DMS114 treated with DMSO at 0.1 percent for 48 hours (cell line): Measurements from ENCODE around the gene MYO1D.
"Not testable (repeated sequence)": the region's sequence is repeated elsewhere in the genome, so short reads cannot be mapped to it uniquely, and the experiment has no call there.

Experiments
- DNase-seq: peaks from one replicate; lab custom pipeline; 2025; ENCODE audit not compliant: unreplicated experiment; lab: John Stamatoyannopoulos, UW

Gene MYO1D

GRCh38 chr17:32693194-32693897 lies 183.6 kb downstream of the MYO1D start:
- no peak for DNase-seq

DNA sequence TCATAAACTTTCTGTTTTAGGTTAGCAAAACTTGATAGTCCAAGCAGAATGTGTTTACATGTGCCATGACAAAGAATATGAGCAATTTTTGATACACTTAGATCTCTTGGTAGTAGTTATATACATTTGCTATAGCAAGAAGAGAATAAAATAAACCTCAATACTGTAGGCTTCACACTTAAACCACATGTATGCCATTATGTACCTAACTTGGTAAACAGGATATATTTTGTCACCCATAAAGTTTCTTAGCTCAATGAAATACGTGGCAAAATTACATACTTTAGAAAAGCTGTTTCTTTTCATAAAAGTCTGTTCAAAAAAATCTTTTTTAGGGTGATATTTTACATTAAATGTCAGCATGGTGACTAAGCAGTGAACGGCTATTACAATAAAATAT lies 184.7 kb downstream of the MYO1D start:
- no peak for DNase-seq

- DNase-seq, result no peak
Measured at GRCh38 chr17:32689348-32689747, 187.6 kb downstream of the MYO1D start.

DNA sequence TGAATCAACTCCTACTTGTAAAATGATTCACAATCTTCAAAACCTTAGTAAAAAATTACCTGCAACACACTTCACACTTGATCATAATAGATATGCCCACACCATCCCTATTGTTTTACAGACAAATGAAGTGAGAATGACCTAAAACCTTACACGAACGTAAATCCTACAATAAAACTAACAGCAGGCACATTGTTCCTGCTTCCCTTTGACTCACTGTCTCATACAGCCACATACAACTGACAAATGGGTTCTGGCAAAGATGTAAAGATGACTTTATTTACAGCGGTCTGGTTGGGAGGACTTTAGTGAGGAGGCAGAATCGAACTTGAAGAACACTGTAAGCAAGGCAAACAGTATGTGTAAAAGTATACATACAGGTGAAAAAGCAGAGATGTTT lies 188.7 kb downstream of the MYO1D start:
- no peak for DNase-seq

DNA sequence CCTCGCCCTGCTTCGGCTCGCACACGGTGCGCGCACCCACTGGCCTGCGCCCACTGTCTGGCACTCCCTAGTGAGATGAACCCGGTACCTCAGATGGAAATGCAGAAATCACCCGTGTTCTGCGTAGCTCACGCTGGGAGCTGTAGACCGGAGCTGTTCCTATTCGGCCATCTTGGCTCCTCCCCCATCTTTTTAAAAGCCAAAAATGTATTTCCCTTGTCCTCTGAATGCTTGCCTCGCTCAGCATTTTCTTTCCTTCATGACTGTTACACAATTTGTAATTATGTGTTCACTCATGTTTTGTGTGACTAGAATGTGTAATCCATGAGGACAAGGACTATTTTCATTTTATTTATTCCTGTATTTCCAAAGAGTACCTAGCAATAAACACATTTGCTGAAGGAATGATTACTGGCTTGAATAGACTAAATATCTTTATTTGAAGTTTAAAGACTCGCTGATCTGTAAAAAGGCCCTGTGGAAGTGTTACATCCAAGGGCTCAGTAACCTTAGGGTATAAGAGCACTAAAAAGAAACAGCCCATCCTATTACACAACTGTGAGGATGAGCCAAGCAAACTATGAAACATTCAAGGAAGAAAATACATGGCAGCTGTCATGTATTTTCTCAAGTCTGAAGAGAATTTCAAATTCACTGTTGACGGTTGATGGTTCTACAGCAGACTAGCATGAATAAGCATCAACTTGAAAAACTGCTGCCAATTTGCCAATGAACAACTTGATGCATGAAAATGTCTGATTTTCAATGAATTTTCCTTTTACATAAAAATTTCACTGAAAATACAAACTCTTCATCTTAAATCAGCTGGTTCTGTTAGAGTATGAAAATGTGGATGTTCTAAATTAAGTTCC lies 192.6 kb downstream of the MYO1D start:
- no peak for DNase-seq

DNA sequence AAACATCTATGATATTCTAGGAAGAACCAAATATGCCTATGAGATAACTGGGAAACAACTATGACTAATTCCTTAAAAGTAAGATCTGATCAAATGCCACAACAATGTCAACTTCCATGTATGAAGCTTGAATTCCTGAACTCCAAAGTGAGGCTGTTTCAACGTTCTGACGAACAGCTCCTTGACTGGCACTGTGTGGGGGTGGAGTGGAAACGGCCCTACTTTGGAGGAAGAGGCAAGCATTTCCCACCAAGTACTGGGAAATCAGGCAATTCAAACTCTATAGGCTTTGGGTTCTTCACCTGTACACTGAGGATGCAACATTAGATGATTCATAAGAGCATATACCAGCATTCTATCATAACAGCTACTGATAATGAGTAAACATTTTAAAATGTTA lies 203.0 kb downstream of the MYO1D start:
- no peak for DNase-seq

GRCh38 chr17:32672711-32673110 lies 204.2 kb downstream of the MYO1D start:
- DNase-seq, result no peak

GRCh38 chr17:32671896-32672295 lies 205.0 kb downstream of the MYO1D start:
- no peak for DNase-seq

DNA sequence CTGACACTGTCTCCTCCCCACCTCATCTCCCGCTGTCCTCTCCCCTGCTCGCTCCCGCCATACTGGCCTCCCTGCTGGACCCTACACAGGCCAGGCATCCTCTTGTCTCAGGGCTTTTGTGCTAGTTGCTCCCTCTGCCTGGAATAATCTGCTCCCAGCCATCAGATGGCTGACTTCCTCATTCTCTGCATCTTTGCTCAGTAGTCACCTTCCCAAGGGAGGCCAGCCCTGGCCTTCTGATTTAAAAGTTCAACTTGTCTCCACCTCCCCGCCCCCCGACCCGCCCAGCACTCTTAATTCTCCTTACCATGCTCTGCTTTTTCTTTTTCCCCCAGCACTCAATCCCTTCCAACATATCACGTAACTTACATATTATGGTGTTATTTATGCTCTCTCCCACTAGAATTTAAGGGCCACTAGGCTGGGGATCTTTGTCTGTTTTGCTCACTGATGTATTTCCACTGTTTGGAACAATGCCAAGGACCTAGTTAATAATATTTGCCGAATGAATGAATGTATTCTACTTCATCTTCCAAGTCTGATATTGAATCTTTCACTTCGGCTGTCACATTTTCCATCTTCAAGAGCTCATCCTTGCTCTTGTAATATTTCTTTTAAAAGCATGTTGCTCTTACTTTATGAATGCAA lies 211.9 kb downstream of the MYO1D start:
- DNase-seq, result no peak

DNA sequence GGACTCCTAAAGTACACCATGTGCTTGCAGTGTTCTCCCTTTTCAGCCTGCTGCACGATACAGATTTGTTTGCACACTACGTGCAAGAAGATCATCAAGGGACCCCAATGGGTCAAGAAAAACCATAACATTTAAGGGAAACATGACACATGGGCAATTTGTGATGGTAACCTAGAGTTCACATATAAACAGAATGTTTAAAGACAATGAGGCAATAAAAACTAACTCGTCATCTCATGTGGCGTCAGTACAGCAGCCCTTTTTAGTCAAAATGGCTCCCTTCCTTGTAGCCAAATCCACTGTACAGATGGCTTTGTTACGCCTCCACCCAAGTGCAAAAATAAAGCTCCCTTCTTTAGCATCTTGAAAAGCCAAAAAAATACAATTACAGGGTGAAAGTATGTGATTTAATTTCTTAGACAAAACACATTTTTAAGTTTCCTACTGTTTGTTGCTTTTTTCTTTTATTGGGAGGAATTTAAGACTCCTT lies 216.4 kb downstream of the MYO1D start:
- DNase-seq, result no peak

DNA sequence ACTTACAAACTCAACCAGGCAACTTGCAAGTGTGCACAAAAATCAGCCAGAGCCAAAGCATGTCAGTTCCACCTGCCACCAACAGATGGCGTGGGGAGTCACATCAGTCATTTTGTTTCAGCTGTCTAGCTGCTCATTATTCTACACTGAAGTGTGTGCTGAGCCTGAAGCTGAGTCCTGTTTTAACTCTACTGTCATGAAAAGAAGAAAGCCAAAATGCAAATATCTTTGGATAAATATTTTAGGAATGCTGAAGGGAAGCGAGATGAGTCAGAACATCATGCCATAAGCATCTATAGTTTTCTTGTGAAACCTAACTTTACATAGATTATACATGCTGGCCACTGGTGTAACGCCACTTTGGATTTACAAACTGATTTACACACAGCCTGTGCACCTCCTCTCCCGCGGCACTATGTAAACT lies 217.5 kb downstream of the MYO1D start:
- peak; percentile 43 for DNase-seq

GRCh38 chr17:32658470-32659418 lies 218.2 kb downstream of the MYO1D start:
- no peak for DNase-seq

GRCh38 chr17:32656886-32657285 lies 220.0 kb downstream of the MYO1D start:
- DNase-seq, result no peak

GRCh38 chr17:32654324-32654723 lies 222.6 kb downstream of the MYO1D start:
- DNase-seq, result no peak

DNA sequence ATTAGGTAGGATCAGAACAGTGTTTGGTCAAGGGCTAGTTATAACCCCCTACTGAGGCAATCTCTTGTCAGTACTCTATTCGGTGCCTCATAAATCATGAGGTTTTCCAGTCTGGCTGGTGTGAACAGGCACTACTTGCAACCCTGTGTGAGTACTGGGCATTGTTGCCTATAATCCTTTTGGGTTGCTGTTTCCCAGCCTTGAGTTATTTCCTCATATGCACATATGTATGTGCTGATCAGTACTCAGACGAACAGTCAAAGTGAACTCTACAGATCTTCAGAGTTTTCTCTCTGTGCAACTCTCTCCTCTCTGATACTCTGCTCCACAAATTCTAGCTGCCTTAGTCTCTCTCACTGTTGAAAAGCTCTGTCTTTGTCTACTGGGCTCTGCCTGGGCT lies 225.8 kb downstream of the MYO1D start:
- DNase-seq, result no peak

DNA sequence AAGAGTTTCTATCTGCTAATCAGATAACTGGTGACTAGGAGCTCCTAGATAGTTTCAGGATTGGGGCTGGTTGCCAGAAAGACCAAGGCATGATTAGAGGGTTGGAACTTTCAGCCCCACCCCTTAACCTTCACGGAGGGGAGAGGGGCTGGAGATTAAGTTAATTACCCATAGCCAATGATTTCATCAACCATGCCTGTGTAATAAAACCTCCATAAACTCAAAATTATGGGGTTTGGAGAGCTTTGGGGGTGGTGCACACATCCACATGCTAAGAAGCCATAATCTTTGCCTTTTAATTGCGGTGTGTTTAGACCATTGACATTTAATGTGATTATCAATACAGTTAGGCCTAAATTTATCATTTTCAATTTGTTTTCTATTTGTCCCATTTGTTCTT lies 228.5 kb downstream of the MYO1D start:
- no peak for DNase-seq

- no peak for DNase-seq
Measured at GRCh38 chr17:32646941-32647340, 230.0 kb downstream of the MYO1D start.

DNA sequence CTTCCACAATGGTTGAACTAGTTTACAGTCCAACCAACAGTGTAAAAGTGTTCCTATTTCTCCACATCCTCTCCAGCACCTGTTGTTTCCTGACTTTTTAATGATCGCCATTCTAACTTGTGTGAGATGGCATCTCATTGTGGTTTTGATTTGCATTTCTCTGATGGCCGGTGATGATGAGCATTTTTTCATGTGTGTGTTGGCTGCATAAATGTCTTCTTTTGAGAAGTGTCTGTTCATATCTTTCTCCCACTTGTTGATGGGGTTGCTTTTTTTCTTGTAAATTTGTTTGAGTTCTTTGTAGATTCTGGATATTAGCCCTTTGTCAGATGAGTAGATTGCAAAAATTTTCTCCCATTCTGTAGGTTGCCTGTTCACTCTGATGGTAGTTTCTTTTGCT lies 235.4 kb downstream of the MYO1D start:
- DNase-seq, result not testable (repeated sequence)

DNA sequence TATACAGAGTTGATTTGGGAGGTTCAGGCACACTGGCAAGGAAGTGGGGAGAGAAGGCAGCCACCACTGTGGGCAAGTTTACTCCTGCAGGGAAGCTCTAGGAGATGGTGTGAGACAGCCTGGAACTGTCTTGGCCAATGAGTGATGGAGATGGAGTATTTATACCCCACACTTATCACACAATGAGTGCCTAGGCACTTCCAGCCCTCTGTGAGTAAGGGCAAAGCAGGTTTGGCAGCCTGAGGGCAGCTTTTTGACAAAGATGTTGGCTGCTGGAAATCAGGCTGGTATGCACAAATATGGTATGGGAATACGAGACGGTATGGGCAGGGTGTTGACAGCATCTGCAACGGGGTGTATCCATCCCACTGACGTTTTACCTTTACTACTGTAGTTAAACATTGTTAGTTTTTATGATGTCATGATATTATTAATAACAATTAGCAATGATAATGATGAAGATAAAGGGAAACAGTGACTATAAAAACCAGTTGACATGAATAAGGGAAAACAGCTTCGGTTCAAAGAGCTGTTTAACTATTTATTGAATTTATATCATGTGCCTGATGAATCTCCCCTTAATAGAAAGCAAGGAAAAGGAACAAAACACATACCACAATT lies 240.2 kb downstream of the MYO1D start:
- no peak for DNase-seq

DNA sequence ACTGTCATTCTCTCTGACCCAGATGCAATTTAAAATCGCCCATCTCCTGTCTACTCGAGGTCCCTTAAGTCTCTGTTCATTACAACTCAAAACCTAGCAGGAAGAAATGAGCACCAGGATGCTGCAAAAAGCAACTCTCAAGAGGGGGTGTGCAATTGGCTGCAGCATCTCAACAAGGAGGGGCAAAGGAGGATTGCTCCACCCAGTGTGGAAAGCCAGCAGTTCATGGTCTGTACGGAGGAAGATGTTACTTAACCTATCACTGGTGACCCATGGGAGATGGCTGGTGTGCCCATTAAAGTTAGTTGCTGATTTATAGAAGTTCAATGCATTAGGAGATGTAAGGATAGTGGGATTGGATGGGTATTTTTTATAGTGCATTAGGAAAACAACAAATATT lies 242.8 kb downstream of the MYO1D start:
- DNase-seq, result no peak
